ENCODE measurements around the gene ANKS1A.
A peak's percentile ranks its signal among the peaks of the same experiment; 100 is the strongest.
"Not testable (repeated sequence)": the region's sequence is repeated elsewhere in the genome, so short reads cannot be mapped to it uniquely, and the experiment has no call there.

Gene ANKS1A

DNA sequence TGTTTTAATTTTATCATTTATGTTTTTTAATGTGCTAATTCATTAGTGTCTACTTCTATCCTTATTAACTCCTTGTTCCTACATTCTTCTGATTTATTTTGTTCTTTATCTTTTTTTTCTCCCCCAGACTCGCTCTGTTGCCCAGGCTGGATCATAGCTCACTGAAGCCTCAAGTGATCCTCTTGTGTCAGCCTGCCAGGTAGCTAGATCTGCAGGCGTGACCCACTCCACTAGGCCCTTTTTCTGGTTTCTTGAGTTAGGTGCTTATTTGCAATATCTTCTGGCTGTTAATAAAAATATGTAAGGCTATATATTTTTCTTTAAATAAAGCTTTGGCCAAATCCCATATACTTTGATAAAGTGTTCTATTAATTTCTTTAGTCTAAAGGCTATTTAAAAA is 4.1 kb upstream of the ANKS1A start:
- no peak for DNase-seq

DNA sequence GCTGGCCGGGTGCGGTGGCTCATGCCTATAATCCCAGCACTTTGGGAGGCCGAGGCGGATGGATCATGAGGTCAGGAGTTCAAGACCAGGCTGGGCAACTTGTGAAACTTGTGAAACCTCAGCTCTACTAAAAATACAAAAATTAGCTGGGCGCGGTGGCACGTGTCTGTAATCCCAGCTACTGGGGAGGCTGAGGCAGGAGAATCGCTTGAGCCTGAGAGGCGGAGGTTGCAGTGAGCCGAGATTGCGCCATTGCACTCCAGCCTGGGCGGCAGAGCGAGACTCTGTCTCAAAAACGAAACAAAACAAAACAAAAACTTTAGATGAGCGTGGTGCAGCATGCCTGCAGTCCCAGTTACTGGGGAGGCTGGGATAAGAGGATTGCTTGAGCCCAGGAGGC is 3.2 kb upstream of the ANKS1A start:
- not testable (repeated sequence) for DNase-seq

DNA sequence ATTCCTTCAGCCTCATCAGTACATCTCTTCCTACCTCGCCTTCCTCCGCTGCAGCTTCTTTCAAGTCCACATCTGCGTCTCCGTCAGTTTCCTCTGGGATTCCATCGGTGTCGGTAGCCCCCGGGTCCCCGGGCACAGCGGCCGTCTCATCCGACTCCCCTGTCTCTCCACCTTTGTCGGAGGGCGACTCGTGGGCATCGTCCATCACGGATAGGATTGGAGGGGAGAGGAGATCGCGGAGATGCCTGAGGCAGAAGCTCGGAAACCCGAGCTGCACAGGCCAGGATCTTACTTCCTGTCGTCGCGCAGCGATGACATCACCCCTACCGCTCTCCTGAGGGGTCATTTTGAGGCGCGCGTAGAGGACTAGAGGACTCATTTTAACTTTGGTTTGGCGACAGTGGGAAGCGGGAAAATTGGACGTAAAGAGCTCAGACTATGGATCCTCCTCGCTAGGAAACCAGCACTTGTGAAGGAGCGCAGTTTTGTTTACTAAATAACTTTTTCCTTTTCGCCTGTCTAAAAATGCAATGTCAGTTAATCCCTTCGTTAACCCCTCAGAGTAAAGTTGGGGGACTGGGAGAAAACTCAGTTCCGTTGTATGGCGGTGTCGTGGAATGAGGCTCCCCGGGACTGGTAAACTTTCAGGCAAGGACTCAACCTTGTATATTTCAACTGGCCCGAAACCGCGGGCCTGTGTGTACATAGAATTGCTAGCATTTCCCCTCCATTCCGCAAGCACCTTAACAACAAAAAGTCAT is 1.1 kb upstream of the ANKS1A start, which contains the start of gene TAF11:
TSS of gene TAF11 (minus strand) at position 290 of the 761 bp plus-strand sequence. CDS start at position 205, 85 bp downstream.
- peak; percentile 88 to 95 for DNase-seq

DNA sequence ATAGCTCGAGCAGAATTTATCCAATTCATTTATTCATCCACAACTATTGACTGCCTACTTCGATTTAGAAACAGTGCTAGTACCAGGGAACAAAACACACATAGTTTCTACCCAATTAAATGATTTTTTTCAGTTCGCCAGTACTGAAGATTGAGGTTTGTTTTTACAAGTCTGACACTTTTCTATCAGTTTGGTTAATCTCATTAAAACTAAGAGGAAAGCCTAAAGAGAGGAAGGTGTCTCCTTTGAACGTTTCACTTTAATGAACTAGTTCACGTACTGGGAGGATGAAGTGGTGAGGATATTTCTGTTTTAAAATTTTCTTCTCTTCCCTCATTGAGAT is 570 bp upstream of the ANKS1A start:
- peak in 1 of 2 donors; percentile 32 for DNase-seq

DNA sequence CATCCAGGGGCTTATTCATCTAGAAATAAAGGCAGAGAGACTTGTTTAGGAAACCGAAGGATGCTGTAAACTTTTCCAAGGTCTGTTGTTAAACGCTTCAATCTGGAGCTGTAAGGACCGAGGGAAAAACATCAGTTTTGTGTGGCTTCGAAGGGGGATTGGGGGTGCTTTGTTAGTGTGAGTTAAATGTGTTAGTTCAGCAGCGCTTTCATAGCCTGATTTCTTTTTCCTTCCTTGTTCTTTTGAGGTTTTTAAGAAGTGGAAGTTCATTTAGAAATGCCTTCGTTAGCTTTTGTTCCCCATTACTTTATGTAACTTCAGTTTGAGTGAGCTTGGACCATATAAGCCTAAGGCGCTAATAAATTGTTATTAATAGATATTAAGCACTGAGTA is 1.5 kb downstream of the ANKS1A start:
- peak; percentile 23 to 55 for DNase-seq

DNA sequence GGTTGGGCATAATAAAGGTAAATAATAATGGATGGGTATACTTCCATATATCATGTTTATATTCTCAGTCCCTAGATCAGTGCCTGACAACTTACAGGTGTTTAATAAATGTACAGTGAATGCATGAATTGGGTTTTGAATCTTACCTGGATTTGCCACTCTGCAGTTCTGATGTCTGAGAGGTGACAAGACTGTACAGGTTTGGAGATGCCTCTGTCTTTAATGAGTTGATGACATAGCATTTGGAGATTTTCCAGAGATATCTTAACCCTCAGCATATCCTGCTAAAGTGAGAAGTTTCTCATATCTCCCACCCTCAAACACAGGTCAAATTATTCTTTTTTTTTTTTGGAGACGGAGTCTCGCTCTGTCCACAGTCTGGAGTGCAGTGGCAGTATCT is 2.2 kb downstream of the ANKS1A start:
- DNase-seq: no peak

DNA sequence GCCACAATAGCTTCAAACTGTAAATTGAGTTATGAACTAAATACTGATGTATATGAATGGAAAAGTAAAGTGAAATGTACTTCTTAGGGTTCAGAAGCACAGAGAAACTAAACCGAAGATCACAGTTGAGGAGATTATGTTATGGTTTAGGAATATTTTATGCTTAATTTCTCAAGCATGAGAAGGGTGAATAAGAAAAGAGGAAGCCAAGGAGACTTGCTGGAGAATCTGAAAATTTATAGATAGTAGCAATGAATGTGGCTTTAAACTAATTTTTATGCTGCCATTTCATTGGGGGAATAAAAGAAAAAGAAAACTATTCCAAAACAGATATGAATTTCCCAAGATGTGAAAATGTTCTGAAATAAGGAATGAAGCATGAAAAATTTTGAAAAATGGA is 5.6 kb downstream of the ANKS1A start:
- no peak for DNase-seq

DNA sequence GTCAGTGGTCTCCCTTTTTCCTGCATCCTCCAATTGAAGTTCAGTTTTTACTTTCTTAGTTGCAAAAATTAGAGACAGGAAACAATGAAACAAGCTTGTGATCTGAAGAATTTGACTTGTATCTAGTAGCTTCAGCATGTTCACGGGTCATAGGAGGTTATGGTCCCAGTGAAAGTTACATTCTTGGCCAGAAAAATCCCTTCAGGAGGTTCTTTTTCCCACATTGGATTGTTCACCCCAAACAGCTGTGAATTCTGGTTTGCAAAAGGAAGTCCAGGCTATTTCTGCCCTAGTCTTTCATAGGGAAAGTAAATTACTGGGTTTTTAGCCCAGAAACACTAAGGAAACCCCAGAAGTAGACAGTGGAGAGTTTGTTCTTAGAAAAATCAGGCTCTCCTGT is 8.1 kb downstream of the ANKS1A start:
- DNase-seq: no peak

DNA sequence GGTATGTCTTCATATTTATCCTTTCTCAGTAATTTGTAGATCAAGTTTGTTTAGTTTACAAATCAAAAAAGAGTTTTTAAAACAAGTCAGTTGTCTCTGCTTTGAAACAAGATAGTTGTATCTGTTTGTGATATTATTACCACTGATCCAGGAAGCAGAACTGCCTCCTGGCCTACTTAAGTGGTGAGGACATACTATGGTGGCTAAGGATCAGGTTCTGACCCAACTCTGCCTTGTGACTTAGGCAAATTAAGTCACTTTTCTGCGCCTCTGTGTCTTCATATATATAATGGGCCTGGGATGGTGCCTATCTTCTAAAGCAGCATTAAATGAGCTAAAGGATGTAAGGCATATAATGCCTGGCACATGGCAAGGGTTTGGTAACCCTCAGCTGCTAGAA is 8.7 kb downstream of the ANKS1A start:
- peak; percentile 16 to 48 for DNase-seq

DNA sequence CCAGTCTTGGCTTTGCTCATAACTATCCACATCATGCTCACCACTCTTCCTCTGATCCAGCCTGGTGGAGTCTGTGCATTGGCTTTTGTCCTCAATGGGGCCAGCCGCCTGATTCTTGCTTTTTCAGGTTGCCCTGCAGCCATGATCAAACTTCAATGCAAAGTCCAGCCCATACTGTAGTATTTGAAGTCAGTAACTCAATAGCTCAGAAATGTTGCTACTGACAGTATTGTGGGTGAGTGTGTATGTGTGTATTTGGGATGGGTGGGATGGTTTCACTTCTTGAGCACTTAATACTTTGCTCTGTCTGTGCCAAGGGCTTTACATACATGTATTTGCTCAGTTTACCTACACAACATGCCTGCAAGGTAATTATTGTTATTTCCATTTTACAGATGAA is 10.7 kb downstream of the ANKS1A start:
- DNase-seq: not testable (repeated sequence)

DNA sequence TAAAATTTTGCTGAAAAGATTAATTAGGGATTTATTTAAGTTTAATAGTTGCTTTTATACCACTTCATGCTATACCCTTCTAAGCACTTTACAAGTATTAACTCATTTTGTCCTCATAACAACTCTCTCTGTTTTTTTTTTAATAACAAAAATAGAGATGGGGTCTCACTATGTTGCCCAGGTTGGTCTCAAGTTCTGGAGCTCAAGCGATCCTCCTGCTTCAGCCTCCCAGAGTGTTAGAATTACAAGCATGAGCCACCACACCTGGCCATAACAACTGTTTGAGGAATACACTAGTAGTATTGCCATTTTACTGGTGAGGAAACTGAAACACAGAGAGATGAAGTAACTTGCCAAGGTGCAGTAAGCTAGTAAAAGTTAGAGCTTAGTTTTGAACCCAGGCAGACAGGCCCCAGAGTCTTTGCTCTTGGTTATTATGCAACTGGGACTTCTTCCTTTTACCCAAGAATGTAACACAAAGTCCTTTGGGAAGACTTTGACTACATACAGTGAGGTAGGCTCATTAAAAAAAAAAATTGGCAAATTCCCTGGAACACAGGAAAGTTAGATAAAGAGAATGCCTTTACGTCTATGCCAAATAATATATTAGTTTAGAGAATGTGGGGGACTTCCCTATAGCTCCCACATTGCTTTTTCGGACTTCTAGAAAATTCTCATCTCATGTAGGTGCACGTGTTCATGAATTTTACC is 11.4 kb downstream of the ANKS1A start:
- DNase-seq: no peak

DNA sequence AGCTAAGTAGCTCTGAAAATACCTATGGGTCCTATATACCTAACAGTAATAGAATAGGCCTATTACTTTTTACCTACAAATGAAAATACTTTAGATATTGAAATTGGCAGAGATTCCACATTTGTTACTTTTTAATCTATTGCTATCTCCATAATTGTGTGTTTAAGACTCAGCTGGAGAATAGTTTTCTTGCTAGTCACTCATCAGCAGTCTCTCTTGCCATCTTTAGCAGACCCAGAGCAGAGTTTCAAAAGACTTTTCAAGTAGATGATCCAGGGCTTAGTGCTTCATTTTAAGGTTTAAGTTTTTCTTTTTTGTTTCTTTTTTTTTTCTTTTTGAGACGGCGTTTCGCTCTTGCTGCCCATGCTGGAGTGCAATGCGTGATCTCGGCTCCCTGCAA is 12.9 kb downstream of the ANKS1A start:
- DNase-seq: no peak

DNA sequence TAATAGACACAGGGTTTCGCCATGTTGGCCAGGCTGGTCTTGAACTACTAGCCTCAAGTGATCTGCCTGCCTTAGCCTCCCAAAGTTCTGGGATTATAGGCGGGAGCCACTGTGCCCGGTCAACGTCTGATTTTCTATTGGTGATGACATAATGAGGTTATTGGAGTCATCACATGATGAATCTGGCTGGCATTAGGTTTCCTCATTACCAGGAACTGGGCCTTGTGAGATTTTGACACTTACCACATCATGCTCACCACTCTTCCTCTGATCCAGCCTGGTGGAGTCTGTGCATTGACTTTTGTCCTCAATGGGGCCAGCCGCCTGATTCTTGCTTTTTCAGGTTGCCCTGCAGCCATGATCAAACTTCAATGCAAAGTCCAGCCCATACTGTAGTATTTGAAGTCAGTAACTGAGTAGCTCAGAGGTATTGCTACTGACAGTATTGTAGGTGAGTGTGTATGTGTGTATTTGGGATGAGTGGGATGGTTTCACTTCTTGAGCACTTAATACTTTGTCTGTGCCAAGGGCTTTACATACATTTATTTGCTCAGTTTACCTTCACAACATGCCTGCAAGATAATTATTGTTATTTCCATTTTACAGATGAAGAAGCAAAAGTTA is 16.0 kb downstream of the ANKS1A start:
- peak; percentile 65 to 76 for DNase-seq

DNA sequence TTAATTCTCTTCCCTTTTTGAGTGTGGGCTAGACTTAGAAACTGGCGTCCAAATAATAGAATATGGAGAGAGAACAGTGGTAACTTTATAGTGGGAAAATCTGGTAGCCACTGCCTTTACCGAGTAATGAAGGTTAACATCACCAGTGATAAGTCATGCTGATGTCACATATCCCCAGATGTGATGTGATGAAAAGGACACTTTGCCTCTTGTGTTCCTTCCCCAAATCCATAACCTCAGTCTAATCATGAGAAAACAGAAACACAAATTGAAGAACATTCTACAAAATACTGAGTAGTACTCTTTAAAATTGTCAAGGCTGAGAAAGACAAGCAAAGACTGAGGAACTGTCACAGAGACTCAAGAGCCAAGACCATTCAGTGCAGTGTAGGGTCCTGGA is 17.8 kb downstream of the ANKS1A start:
- DNase-seq: peak in 1 of 2 donors; percentile 41

DNA sequence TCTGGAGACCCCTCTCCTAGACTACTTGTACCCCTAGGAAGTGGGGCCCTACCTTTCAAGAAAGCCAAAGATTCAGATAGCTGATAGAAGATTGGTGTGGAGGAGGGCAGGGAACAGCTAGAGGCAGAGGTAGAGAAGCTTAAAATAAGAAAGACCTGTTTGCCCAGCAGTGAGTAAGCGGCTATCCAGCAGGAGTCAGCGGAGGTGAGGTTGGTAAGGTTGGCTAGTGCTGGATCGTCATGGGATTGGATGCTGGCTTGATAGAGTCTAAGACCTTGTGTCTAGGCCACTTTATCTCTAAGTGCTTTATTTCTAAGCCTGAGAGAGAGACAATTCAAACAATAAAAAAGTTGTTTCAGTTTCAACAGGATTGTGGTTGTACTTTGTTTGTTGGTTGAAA is 19.1 kb downstream of the ANKS1A start:
- DNase-seq: no peak

DNA sequence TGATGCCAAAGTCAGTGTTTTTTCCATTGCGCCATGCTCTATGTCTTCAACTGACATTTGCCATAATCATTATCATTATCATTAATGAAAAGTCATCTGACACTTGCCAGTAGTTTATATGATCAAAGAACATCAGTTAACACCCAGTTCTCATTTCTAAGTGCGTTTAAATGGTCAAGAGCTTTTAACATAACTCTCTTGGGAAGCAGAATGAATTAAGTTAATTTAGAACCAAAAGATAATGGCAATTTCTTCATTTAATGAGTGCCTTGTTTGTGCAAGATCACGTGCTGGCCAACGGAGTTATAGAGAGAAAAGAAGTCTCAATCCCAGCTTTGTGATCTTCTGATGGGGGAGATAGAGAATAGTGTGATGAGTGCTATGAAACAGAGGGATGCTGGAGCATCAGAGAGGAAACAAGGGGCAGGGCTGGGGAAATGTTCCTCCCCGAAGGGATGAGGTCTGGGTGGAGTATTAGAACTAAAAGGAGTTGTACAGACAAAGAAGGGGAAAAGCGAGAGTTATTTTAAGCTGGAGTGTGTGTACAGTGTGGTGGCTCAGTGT is 20.3 kb downstream of the ANKS1A start:
- DNase-seq: no peak

DNA sequence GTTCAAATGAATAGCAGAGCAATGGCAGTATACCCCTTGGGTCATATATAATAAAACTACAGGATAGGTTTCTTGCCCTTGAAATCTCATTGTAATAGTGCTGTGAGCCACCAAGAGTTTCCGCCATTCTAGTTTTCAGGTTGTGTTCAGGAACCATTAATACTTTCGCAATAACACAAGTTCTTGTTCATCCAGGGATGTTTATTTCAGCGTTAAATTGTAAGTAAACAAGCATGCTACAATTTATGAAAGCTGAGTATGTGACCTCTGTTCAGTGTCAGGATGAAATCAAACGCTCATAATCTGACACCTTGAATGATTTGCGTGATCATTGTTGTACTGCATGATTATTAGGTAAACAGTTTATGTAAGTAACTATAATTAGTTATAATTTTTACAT is 22.8 kb downstream of the ANKS1A start:
- no peak for DNase-seq

DNA sequence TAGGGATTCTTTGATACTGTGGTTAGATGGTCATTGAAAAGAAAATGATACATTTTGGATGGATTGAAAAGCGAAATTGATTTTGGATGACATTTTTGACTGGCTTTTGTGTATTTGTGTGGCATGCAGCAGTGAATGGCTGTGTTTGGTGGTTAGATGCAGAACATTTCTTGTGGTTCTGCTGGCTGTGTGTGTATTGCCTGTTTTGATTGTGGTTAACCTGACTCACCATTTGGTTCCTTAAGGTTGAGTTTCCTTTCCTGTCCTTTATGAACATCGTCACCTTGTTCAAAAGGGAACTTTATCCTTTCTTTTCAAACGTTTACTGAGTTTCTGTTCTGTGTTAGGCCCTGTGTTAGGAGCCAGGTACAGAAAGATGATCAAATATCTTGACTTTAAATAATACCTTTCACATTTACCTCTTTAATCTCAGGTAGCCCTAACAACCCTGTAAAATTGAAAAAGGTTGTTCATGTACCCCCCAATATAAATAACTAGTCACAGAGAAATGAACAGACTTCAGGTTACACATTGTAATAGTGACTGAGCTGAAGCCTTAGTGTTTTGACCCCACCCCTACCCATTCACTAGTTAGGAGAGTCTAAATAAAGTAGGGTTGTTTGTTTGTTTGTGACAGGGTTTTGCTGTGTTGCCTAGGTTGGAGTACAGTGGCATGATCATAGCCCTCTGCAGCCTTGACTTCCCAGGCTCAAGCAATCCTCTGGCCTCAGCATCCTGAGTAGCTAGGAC is 23.8 kb downstream of the ANKS1A start:
- no peak for DNase-seq

DNA sequence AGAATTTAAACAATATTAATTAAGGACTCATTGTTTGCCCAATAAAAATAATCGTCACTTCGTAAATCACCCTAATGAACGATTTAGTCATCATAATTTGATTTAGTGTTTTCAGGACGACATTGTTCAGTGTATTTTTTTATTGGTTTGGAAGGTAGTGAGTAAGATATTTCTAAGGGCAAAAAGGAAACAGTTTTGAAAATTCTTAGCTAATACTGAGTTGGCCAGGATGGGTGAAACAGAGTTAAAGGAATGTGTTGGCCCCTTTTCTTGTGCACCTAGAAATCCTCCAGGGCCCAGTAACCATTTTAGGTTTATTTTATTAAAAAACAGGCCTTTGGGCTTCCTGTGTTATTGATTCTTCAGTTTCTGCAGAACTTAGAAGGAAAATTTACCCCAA is 25.3 kb downstream of the ANKS1A start:
- no peak for DNase-seq

DNA sequence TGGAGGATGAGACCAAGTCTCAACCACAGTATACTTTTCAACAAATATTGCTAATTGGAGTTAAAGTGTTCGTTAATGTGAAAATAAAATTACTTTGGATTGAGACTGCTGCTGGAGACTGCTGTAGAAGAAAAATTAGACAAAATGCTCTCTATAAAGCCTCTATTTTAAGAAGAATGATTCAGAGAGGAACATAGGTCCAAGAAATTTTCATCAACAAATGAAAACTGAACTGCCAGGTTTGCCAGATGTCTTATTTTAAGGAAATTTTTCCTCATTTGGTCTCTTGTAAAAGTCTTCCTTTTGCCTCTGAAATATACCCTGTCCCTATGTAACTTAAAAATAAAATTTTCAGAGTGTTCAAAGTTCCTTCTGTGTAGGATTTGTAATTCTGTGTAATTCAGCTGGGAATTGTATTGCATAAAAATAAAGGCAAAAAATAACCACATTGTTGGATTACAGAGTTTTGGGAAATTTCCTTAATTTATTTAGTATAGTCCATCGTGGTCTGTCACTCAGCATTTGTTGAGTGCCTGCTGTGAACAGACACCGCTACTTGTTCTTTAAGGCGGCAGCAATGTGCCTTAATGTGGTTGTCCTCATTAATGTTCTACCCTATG is 27.4 kb downstream of the ANKS1A start:
- no peak for DNase-seq

DNA sequence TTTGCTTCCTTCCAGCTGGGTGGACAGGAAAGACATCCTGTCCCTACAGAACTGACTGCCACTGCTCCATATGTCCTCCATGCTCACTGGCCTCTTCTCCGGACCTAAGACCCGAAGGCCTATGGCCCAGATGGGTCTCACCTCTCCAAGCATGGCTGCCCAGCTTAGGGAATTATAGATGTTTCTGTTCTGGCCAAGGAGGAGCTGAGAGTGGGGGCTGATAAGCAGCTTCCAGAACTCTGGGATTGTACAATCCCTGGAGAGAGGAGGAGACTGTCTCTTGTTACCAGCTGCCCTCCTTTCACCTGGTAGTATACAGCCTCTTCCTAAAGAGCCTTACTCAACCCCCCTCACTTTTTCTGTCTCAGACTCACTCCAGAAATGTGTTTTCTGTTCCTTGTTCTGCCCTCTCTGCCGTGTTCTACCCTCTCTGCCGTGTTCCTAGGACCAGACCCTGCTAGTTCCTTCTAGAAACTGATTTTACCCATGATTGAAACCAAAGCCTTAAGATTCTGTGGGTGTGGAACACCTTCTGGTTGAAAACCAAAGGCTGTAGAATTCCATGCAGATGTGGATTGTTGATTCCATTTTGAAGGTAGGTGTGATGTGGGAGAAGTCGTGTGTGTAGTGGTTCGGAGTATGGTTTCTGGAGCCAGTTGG is 28.7 kb downstream of the ANKS1A start:
- DNase-seq: no peak

DNA sequence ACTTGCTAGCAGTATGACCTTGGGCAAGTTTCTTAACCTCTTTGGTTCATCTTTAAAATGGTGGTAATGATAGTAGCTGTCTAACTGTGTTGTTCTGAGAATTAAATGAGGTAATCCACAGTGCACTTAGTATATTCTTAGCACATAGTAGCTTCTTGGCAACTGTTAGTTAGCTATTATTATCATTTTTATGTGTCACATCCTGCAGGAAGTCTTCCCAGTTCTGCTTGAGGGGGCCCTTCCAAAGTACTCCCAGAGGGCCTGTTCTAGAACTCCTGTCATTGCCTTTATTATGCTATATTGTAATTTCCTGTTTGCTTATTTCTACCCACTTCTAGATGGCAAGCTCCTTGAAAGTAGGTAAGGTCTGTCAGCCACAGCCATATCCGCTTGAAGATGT is 30.6 kb downstream of the ANKS1A start:
- no peak for DNase-seq
